ENCODE measurements around the gene ATP1A3. TPM values are rescaled to one million over a fixed set of nuclear protein-coding genes. Genes with fewer than 3 reads are reported as not detected.

ATP1A3 gene
- total RNA-seq, 1 experiment from 2014 or later: 34.7 TPM

DNA sequence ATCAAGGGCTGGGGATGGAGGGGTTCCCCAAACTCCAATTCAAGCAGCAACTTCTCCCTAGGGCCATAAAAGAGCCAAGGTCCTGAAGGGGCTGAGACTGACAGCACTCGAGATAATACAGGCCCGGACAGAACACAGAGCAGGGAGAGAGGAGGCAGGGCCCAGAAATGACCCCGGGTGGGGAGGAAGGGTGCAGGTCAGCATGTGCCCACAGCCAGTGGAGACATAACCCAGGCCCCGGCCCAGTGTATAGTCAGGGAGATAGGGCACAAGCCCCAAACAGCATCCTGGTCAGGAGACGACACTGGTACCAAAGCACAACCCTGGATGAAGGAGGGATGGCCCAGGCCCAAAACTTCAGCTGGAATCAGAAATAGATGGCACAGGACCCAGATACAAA, 28.6 kb upstream of the ATP1A3 start:
- RAD21 ChIA-PET (ENCODE audit: low non-redundant PET in 1 of 2, low total read pairs in 2 of 2, uncharacterized antibody in 2 of 2, unreplicated experiment in 2 of 2): interaction anchor here in 1 of 2 experiments (0.6 kb wide), 1 partner anchor 59 kb away, joined by 3 read pairs; no protein-coding TSS in a partner anchor
- H3K4me1 ChIP-seq (ENCODE audit: control insufficient read depth in 1 of 2, insufficient read depth in 2 of 2, low read length in 2 of 2): peaks cover 0 to 11% of the 10 kb centered on the region in 2 experiments; a peak in 2 of 4 replicates
- no peak overlapping the region for H3K4me2 ChIP-seq (ENCODE audit: low read length)
- POLR2A ChIA-PET: no interaction called here
- no peak for DNase-seq (ENCODE audit: low read depth, low spot score)
- CTCF ChIA-PET: interaction anchor here (0.8 to 2.3 kb wide), 3 partner anchors 12 to 25 kb away, joined by 3 to 21 read pairs (median 4); no protein-coding TSS in a partner anchor
- H3K9me2 ChIP-seq (ENCODE audit: insufficient read depth): no peaks in the 10 kb centered on the region
- no TSS peak for BruUV-seq (replicated peaks)
- intact Hi-C loops (cut with micrococcal nuclease): loop anchor here (1.0 kb wide), 1 partner anchor 24 kb away; no protein-coding TSS in a partner anchor
- TF ChIP-seq ZNF274 (IDR thresholded peaks at IDR 0.05; ENCODE audit: low read depth, low read length) (no peak), POLR2A (IDR thresholded peaks at IDR 0.05; ENCODE audit: borderline replicate concordance, extremely low read depth, insufficient read depth, insufficient read length) (no peak), FOSL1 (IDR thresholded peaks at IDR 0.05; ENCODE audit: low read depth) (no peak), EZH2phosphoT487 (IDR thresholded peaks at IDR 0.05; ENCODE audit: borderline replicate concordance) (no peak), EGR1 (IDR thresholded peaks at IDR 0.05; ENCODE audit: low read depth) (no peak), CBX3 (IDR thresholded peaks at IDR 0.05; ENCODE audit: low read depth) (no peak), SRF (IDR thresholded peaks at IDR 0.05; ENCODE audit: low read depth) (no peak), POLR2AphosphoS5 (IDR thresholded peaks at IDR 0.05; ENCODE audit: low read depth, low read length) (no peak), ZFX (IDR thresholded peaks at IDR 0.05) (no peak), JUND (IDR thresholded peaks at IDR 0.05) (no peak)
- TF ChIP-seq, protein P1, sequence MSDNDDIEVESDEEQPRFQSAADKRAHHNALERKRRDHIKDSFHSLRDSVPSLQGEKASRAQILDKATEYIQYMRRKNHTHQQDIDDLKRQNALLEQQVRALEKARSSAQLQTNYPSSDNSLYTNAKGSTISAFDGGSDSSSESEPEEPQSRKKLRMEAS (IDR thresholded peaks at IDR 0.05): no peak
- no peaks in the 10 kb centered on the region for H3K79me2 ChIP-seq (ENCODE audit: insufficient read depth, low read length)
- no peak for ATAC-seq
- H3K4me3 ChIP-seq (replicated peaks in 1 of 2; ENCODE audit: low read depth in 1 of 2, low read length in 2 of 2): no peak overlapping the region
- no peak overlapping the region for H2AFZ ChIP-seq (ENCODE audit: low read depth, low read length, poor library complexity, severe bottlenecking)
- no peak overlapping the region for H3K27ac ChIP-seq (ENCODE audit: low read depth, low read length)
- H3K27me3 ChIP-seq (ENCODE audit: insufficient read depth, low read length): 0 out of 2 replicates have a peak, but pooled peaks cover 4% of the 10 kb centered on the region
- no peaks in the 10 kb centered on the region for H4K20me1 ChIP-seq (ENCODE audit: insufficient read depth)
- H3K36me3 ChIP-seq (ENCODE audit: control insufficient read depth in 1 of 2, insufficient read depth in 2 of 2, low read length in 2 of 2): no peaks in the 10 kb centered on the region
- H3K9ac ChIP-seq (ENCODE audit: low read length): no peak overlapping the region
- no peaks in the 10 kb centered on the region for H3K9me3 ChIP-seq (ENCODE audit: control insufficient read depth in 1 of 2, insufficient read depth in 1 of 2, low read depth in 1 of 2, low read length in 2 of 2)

DNA sequence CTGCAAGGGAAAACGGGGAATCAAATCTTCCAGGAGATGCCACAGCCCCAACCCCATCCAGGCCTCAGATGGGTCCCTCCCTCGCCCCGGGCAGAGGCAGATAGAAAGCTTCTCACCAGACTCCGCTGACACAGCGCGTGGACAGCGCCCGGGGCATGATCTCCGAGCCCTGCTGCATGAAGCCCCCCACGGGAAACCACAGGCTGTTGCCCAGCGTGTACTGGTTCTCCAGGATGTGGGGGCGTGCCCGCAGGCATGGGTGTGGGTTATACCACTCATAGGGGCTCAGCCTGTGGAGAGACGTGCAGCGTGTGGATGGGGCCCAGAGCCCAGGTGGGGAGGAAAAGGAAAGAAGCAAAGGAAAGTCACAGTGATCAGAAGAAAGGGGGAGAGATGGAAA, 27.2 kb upstream of the ATP1A3 start:
- POLR2A ChIA-PET: no interaction called here
- H3K27me3 ChIP-seq (ENCODE audit: insufficient read depth, low read length): 0 out of 2 replicates have a peak, but pooled peaks cover 4% of the 10 kb centered on the region
- no peaks in the 10 kb centered on the region for H4K20me1 ChIP-seq (ENCODE audit: insufficient read depth)
- H3K4me2 ChIP-seq (ENCODE audit: low read length): no peak overlapping the region
- no peak overlapping the region for H3K9ac ChIP-seq (ENCODE audit: low read length)
- no peak overlapping the region for H3K27ac ChIP-seq (ENCODE audit: low read depth, low read length)
- H3K9me2 ChIP-seq (ENCODE audit: insufficient read depth): no peaks in the 10 kb centered on the region
- H3K36me3 ChIP-seq (ENCODE audit: control insufficient read depth in 1 of 2, insufficient read depth in 2 of 2, low read length in 2 of 2): no peaks in the 10 kb centered on the region
- no peaks in the 10 kb centered on the region for H3K79me2 ChIP-seq (ENCODE audit: insufficient read depth, low read length)
- peaks cover 0 to 11% of the 10 kb centered on the region in 2 experiments; a peak in 2 of 4 replicates for H3K4me1 ChIP-seq (ENCODE audit: control insufficient read depth in 1 of 2, insufficient read depth in 2 of 2, low read length in 2 of 2)
- no TSS peak for BruUV-seq (replicated peaks)
- H3K9me3 ChIP-seq (ENCODE audit: control insufficient read depth in 1 of 2, insufficient read depth in 1 of 2, low read depth in 1 of 2, low read length in 2 of 2): no peaks in the 10 kb centered on the region
- ATAC-seq (no peak), DNase-seq (ENCODE audit: low read depth, low spot score) (no peak)
- CTCF ChIA-PET: interaction anchor here (1.8 kb wide), 1 partner anchor 14 kb away, joined by 10 read pairs; no protein-coding TSS in a partner anchor
- no peak overlapping the region for H3K4me3 ChIP-seq (replicated peaks in 1 of 2; ENCODE audit: low read depth in 1 of 2, low read length in 2 of 2)
- intact Hi-C loops (cut with micrococcal nuclease): no loop called here
- TF ChIP-seq, protein P2, sequence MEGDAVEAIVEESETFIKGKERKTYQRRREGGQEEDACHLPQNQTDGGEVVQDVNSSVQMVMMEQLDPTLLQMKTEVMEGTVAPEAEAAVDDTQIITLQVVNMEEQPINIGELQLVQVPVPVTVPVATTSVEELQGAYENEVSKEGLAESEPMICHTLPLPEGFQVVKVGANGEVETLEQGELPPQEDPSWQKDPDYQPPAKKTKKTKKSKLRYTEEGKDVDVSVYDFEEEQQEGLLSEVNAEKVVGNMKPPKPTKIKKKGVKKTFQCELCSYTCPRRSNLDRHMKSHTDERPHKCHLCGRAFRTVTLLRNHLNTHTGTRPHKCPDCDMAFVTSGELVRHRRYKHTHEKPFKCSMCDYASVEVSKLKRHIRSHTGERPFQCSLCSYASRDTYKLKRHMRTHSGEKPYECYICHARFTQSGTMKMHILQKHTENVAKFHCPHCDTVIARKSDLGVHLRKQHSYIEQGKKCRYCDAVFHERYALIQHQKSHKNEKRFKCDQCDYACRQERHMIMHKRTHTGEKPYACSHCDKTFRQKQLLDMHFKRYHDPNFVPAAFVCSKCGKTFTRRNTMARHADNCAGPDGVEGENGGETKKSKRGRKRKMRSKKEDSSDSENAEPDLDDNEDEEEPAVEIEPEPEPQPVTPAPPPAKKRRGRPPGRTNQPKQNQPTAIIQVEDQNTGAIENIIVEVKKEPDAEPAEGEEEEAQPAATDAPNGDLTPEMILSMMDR (IDR thresholded peaks at IDR 0.05 in 2 of 3, conservative IDR thresholded peaks at IDR 0.05 in 1 of 3; ENCODE audit: borderline replicate concordance in 1 of 3, insufficient read depth in 1 of 3, low read depth in 2 of 3, low read length in 2 of 3): no peak
- TF ChIP-seq, protein P1 (IDR thresholded peaks at IDR 0.05): no peak
- H2AFZ ChIP-seq (ENCODE audit: low read depth, low read length, poor library complexity, severe bottlenecking): no peak overlapping the region
- RAD21 ChIA-PET (ENCODE audit: low non-redundant PET in 1 of 2, low total read pairs in 2 of 2, uncharacterized antibody in 2 of 2, unreplicated experiment in 2 of 2): no interaction called here
